ENCODE results near the gene SLC35B2.

Gene SLC35B2

DNA sequence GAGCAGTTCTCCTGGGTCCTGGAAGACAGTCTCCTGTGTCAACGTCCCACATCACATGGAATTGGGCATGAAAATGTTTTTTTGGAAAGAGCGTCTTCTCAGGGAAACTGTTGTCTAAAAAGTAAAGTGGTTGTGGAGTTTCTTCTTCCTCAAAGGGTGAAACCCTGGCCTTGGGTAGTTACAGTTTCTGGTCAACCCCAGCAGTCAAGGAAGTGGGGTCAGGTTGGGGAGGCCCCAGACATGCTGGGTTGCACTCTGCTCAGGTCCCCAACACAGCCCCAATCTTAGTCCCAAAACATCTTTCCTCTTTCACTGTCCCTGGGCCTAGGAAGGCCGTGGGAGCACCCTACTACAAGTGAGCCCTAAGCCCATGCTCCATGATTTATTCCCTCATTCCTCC lies 9.0 kb upstream of the SLC35B2 start:
- DNase-seq = no peak

DNA sequence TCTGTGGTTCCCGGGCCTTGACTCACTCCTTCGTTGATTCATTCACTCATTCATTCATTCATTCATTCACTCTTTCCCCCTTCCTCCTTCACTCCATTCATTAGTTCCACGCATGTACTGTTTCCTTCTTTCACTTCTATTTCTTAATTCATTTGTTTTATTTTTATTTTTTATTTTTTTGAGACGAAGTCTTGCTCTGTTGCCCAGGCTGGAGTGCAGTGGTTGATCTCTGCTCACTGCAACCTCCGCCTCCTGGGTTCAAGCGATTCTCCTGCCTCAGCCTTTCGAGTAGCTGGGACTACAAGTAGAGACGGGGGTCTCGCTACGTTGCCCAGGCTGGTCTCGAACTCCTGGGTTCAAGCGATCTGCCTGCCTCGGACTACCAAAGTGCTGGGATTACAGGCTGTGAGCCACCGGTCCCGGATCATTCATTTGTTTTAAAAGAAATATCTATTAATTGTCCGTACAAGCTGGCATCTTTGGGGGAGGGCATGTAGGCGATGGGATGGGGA lies 8.4 kb upstream of the SLC35B2 start:
- DNase-seq = no peak

DNA sequence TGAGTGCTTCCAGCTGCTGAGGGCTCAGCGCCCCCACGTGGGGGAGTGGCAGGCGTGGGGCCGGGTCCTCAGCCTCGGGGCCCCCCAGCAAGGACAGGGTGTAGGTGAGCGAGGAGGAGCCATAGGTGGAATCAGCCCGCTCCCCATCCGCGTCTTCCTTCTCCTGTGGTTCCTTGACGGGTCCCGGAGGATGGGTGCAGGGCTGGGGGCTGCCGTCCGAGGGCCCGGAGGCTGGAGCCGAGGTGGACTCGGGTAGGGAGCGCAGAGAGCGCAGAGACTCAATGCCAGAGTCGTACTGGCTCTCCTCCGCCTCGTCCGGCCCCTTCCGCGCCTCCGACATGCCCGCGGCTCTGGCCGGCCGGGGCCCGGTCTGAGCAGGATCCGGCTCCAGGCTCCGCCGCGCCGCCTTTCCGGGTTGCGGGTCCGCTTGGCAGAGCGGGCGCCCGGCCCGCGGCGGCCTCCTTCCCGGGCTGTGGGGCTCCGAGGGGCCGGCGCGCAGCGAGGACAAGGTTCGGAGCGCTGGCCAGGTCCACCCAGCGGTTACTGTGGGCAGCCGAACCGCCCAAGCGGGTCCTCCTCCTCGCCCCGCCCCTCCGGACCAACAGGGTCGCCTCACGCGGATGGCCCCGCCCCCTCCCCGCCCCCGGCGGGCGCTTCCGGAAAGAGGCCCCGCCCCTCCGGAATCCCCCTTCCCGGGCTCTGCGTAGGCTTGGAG lies 7.8 kb upstream of the SLC35B2 start, which contains the start of gene NFKBIE:
NFKBIE (minus strand) TSS at position 545 of the 715 bp plus-strand sequence; CDS start at position 340, 205 bp downstream.
- peak; percentile 41 to 66 for DNase-seq

DNA sequence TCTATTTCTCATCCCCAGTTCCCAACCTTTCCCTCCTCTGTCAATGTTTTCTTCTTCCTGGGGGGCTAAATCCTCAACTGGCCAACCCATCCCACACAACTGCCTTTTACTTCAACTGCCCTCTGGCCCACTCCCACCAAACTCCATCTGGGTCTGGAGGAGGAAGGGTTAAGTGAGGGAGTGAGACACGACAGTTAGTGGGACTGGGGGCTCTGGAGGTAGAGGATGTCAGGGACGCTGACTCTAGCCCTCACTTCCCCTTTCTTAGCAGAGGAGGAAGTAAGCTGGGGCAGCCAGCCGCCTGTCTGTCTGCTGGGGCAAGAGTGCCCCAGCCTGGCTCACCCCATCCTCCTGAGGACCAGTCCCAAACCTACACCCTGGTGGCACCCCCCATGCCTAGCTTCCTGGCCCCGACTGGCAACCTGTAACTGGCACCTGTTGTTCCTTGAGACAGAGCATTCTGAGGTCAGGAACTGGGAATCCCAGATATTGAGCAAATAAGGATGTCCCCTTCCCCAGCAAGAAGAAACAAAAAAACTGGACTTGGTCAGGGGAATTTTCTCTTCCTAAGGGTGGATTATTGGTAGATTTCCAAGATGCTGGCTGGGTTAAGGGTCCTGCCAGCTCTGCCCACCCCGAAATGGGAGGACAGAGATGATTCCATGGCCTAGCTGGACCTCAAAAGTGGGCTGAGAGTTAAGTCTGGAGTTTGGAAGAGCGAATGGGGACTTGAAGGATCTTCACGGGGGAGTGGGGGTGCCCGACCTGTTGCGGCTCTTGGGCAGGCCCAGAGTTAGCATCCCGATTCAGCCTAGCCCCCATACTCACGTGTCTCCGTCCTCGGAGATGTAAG lies 7.1 kb upstream of the SLC35B2 start:
- DNase-seq = no peak

DNA sequence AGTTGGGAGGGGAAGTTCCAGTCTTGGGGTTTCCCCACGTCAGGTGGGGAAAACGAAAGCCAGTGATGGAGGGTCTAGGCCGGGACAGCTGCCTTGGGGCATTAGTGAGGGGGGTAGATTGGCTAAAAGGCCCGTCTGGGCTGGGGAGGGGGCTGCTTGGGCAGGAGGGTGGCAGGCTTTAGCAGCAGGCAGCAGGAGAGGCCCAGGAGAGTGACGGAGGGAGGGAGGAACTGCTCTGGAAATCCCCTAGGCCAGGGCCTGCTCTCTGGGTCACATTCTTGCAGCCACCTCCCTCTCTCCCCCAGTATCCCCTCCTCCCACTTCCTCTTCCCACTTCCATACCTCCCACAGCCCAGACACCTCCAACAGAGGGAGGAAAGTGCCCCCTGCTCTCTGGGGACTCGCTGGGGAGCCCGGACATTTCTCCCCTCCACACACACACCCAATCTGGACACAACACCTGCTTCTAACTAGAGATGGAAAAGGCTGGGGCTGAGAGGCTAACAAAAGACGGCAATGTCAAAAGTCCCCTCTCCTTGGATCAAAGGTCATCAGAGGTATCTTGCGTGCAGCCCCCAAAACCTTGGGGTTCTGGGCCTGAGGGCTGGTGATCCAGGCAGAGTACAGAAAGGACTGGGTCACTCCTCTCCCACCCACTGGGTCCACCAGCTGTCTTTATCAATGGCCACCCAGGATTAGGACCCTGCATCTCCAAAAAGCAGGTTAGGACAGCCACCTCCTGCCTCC lies 6.2 kb upstream of the SLC35B2 start:
- DNase-seq = no peak

DNA sequence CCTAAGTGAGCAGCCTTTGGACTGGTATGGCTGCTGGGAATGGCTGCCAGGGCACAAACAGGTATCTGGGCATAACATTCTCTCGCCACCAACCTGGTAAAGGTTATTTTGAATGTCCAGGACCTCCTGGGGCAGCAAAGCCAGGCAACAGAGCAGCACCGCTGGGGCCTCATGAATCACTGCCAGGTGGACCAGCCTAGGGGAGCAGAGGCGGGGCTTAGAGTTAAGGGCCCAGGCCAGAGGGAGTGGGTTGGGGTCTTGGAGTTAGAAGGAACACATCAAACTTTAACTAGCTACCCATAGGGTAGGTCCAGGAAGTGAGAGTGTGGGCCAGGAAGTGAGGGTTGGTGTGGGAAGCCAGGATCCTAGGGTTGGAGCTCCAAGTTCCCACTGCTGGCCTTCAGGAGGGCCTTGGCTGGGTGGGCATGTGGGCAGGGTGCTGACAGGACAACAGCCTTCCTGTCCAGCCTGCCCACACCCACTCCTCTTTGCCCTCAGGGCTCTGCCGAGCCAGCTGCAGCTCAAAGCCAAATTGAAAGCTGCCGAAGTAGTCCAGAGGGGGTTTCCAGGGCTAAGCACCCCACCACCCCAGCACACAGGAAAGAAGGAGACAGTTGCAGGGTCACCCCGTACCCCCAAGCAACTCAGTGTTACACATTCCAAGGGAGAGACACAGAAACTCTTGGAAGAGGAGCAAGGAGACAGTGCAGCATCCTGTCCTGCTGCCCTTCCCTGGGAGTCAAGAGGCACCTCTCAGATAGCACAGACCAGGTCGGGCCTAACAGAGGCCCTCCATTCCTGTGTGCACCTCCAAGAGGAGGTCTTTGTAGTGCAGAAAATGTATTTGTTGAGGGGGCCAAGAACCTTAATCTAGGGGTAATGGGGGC lies 5.4 kb upstream of the SLC35B2 start:
- no peak for DNase-seq

DNA sequence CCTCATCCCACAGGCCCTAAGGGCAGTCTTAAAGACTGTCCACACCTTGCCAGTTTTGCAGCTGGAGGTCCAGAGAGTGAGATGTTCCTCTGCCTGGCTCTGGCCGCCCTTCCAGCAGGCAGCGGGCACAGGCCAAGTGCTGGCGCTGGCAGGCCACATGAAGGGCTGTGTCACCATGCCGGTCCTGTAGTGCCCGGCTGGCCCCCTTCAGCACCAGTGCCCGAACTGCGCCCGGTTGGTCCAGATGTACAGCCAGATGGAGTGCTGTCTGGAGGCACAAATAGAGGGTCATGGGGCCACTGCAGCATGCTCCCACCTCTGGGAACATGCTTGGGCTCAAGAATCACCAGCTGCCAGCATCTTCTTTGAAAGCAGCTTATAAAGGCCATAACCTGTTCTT lies 4.3 kb upstream of the SLC35B2 start:
- DNase-seq = no peak

DNA sequence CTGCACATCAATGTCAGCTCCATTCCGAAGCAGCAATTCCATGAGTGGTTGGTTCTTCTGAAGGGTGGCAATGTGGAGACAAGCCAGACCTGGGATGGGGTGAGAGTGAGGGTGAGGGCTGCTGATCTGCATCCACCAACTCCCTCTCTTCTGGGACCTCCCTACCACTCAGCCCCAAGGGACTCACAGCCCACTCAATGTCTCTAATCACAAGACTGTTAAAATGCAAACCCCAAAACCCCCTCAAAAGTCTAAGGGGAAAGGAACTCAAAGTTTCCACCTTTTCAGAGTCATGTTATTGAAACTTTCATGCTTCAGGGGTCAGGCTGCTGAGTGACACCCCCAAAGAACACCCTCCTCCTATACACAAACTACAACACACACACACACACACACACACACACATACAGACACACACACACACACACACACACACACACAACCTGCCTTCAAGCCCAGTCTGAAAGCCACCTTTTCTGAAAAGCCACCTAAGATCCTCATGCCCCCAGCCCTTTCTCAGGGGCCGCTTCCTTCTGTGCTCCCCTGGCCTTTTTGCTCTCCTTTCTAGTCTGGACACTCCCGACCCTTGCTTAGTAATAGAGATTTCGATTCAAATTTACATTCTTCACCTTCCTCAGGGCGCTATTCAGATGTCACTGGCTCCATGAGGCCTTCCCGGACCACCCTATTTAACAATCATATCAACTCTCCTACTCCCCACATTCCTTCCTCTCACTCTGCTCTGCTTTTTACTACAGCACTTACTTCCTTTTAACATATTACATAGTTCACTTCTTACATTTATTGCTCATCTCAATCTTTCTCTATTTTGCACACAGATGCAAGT lies 3.3 kb upstream of the SLC35B2 start:
- DNase-seq = no peak

DNA sequence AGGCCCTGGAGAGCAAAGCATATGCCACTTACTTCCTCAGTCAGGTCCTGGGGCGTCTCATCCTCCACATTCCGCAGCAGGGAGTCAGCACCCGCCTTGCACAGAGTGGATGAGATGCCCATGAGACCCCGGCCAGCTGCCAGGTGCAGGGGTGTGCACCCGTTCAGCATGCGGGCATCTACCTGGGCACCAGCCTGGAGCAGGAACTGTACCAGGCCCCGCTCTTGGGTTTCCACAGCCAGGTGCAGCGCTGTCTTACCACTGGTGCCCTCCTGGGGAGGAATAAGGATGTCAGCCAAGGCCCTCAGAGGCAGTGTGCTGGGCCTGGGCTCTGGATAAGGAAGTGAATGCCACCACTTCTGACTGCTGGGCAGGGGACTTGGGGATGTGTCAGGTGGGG lies 2.7 kb upstream of the SLC35B2 start:
- no peak for DNase-seq

DNA sequence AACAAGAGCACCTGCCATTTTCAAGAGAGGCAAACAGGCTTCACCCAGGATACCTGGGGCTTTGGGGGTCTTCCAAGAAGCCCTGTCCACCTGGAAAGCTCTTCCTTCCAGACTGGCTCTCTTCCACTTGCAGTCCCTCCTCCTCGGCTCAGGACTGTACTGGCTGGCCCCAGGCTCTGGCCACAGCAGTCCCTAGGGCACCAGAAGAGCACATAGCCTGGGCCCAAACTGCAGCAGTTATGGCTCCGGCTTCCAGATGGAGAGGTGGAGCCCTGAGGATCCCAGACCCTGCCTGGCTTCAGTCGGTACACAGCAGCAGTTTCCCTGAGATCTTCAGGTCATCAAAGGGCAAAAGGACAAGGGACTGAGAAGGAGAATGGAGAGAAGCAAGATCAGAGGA lies 1.6 kb upstream of the SLC35B2 start:
- no peak for DNase-seq

DNA sequence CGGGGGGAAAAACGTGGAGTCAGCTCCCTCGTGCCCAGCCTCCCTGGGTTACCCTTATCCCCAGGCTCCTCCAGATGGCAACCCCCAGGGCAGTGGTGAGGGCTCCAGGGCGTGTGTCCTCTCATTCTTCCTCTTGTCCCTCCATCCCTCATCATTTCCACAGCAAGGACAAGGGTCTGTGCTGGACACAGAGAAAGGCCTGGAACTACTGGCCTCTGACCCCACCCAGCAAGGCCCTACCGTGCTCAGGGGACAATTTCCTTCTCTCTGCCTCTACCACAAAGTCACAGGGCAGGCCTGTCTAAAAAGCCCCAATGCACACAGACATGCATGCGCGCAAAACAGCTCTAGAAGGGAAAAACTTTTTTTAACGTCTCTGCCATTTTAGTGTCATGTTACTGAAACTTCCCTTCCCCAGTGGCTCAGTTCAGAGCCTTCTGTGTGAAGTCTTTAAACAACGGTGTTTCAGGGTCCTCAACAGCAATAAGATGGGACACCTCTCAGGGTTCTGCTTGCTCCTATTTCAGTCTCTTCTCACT lies 1.1 kb upstream of the SLC35B2 start:
- no peak for DNase-seq

DNA sequence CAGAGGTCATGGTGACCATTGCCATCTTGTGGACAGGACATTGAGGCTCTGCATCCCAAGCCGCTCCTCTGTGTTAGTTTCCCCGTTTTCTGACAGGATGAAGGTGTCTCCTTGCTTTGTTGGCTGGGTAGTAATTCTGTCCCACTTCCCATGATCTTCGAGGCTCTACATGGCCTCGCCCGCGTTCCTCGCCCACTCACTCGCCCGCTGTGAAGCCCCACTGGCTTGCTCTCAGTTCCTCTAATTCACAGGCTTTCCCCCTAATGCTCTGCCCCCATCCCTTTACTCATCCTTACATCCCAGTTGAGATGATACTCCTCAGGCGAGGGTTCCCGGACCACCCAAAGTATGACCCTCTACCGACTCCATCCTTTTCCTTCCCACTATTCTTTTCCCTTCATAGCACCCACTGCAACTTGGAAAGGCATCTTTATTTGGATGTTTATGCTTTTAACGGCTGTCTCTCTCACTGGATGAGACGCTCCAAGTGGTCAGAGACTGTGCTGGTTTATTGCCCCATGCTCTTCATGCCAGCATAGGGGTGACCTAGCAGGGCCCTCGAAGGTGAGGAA lies 511 bp upstream of the SLC35B2 start:
- no peak for DNase-seq

DNA sequence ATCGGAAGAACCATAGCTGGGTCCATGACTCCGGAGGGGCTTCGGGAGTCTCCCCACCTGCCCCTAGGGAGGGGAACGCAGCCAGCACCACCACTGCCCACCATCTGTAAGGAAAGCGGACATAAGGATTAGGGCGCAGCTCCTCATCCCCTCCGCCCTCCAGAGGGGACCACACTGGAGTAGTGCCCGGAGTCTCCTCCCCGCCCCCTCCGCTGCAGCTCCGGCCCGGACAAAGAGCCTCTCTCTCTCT lies 628 bp downstream of the SLC35B2 start:
- no peak for DNase-seq

DNA sequence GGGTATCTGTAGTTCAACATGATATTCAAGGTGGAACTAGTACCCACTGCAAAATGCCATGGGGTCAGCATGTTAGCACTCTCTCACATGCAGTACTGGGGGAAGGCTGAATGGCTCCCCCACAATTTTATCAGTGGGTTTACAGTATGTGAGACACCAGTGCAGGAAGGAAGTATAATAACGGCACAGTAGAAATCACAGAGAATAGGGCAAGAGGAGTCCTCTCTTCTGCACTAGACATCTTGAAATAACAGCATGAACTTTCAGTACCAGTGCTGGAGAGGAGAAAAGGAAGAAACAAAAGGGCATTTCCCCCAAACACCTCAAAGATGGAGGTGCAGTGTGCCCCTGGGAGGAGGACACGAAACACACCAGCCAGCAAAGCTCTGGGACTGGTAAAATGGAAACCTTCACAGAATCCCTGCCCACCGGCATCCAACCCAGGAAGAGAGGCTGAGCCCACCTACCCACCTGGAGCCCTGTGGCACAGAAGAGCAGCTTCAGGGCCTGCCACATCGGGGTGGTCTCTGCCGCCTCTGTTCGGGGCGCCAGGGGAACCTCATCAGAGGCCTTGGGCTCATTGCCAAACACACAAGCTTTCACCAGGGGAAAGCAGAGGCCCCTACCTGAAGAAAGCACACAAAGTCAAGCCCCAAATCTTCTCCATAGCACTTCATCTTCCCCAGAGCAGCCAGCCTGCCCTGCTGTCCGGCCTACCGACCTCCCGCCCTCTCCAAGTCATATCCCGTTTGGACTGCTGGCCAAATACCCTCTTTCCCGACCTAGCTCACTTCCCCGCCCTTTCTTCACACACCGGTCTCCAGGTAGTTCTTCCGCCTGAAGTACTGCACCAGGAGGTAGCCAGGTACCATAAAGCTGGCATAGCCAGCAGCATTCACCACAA lies 1.2 kb downstream of the SLC35B2 start:
- DNase-seq = no peak

DNA sequence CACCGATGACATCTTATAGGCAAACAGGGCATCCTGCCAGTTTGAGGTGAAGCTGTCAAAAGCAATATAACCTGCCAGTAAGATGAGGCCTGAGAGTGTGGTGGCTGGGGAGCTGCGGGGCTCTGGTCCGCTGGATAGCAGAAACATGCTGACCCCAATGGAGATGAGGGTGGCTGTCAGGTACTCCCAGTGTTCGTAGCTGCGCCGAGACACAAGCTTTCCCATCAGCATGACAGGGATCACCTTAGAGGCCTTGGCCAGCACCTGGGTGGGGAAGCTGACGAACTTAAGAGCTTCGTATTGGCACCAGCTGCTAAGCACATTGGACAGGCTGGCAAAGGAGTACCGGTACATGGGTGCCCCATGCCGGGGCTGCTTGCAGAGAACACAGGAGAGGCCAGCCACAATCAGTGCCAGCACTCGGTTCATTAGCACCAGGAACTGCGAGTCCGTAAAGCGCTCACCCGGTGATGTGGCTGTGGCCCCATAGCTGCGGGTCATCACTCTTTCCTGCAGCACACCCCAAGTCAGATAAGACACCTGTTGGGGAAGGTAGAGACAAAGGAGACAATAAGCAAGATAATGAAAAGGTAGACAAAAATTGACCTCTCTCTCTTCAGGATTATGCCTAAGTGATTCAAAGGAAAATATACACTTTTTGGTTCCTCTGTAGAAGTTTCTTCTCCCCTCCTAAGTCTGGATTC lies 2.1 kb downstream of the SLC35B2 start:
- DNase-seq = no peak

DNA sequence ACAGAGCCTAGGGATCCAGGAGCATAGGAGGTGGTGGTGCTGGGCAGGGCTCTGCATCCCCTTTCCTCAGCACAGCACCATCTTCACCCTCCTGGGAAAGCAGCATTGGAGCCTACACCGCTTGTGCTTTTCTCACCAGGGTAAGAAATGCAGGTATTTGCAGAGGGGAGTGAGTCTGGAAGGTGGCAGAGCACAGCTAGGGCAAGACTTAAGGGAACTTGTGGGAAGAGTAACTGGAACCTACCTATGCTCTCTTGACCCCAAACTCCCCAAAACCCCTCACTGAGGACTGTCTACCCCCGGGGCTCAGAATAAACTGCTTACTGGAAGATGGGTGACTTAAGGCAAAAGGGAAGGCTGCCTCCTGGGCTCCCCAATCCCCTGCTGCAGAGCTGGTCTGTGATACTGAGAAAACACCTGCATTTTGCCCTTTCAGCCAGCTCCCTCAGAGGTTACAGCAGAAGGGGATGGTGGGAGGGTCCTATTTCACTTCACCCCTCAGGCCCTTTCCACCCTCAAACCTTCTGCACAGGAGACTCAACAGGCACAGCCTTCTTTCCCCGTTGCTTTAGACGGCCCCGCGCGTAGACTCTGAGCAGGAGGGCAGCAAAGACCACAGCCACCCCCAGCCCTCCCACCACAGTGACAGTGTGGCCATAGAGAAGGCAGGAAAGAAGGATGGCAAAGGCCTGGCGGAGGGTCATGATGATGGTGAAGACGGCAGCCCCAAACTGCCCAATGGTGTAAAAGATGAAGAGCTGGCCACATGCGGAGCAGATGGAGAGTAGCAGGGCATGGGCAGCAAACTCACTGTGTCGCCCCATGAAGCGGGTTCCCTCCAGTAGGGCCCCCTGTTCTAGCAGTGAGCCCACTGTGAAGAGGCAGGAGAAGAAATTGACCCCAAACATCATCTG lies 2.9 kb downstream of the SLC35B2 start:
- DNase-seq = no peak

DNA sequence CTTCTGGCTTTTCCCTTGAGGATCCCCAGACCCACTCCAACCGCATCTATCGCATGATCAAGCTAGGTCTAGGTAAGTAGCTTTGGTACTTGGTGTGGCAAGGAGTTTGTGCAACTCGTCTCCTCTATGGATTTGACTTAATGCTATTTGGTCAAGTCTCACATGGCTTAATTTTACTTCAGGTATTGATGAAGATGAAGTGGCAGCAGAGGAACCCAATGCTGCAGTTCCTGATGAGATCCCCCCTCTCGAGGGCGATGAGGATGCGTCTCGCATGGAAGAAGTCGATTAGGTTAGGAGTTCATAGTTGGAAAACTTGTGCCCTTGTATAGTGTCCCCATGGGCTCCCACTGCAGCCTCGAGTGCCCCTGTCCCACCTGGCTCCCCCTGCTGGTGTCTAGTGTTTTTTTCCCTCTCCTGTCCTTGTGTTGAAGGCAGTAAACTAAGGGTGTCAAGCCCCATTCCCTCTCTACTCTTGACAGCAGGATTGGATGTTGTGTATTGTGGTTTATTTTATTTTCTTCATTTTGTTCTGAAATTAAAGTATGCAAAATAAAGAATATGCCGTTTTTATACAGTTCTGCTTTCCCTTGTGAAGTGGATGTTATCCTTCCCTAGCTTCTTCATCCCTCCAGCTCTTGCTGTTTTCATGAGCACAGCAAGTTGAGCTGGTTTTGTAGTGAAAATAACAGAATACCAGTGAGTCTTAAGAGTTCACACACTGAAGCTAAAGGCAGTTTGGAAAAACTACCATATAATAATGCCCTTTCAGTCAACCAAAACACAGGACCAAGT lies 3.8 kb downstream of the SLC35B2 start:
- DNase-seq = no peak

Measured in cerebellar nuclear complex (tissue), 1 donor.